H9 (cell line): ENCODE data around the gene THBS2. TPM values are rescaled to one million over a fixed set of nuclear protein-coding genes. Genes with fewer than 3 reads are reported as not detected.

Source experiments
- DNase-seq: peaks from one replicate; pipeline ENCODE4 v3.0.0-alpha.2; 2017
- H2AFZ ChIP-seq: one replicate; pipeline ENCODE4 v1.6.1; 2013; ENCODE audit warnings: mild to moderate bottlenecking, low read length, control low read depth, moderate library complexity
- H2AK5ac ChIP-seq: 2 replicates; pipeline ENCODE4 v1.6.1; 2013; ENCODE audit warnings: low read length, control low read depth, mixed read lengths; ENCODE audit not compliant: insufficient read length
- H2BK120ac ChIP-seq: one replicate; pipeline ENCODE4 v1.6.1; 2013; ENCODE audit warnings: low read depth, mild to moderate bottlenecking, low read length, control low read depth, inconsistent platforms; ENCODE audit not compliant: poor library complexity, severe bottlenecking
- H2BK12ac ChIP-seq: 2 replicates; pipeline ENCODE4 v1.6.1; 2013; ENCODE audit warnings: low read length, control low read depth, mixed read lengths, low read depth; ENCODE audit not compliant: insufficient read length
- H2BK15ac ChIP-seq: 2 replicates; pipeline ENCODE4 v1.6.1; 2013; ENCODE audit warnings: low read depth, low read length, control low read depth
- H2BK20ac ChIP-seq: one replicate; pipeline ENCODE4 v1.6.1; 2013; ENCODE audit warnings: low read depth, mild to moderate bottlenecking, low read length, control low read depth, inconsistent platforms; ENCODE audit not compliant: poor library complexity, severe bottlenecking
- H2BK5ac ChIP-seq: 2 replicates; pipeline ENCODE4 v1.6.1; 2013; ENCODE audit warnings: low read length, control low read depth, mixed read lengths; ENCODE audit not compliant: insufficient read length
- H3K14ac ChIP-seq: 2 replicates; pipeline ENCODE4 v1.6.1; 2013; ENCODE audit warnings: low read length, control low read depth; ENCODE audit not compliant: insufficient read depth
- H3K18ac ChIP-seq: 2 replicates; pipeline ENCODE4 v1.6.1; 2013; ENCODE audit warnings: low read depth, mild to moderate bottlenecking, mixed read lengths, low read length, control low read depth; ENCODE audit not compliant: insufficient read length
- H3K23ac ChIP-seq: 2 replicates; pipeline ENCODE4 v1.6.1; 2013; ENCODE audit warnings: low read length, control low read depth, mixed read lengths, low read depth; ENCODE audit not compliant: insufficient read length
- H3K23me2 ChIP-seq: 2 replicates; pipeline ENCODE4 v1.6.1; 2013; ENCODE audit warnings: low read depth, mild to moderate bottlenecking, mixed read lengths, low read length, control low read depth; ENCODE audit not compliant: insufficient read length, poor library complexity, severe bottlenecking
- H3K27ac ChIP-seq: 2 replicates; pipeline ENCODE4 v1.5.1; 2013; ENCODE audit warnings: low read length, control low read depth, mixed read lengths, low read depth; ENCODE audit not compliant: insufficient read length
- H3K27me3 ChIP-seq: 2 replicates; pipeline ENCODE4 v1.6.1; 2013; ENCODE audit warnings: low read length, control low read depth, inconsistent platforms; ENCODE audit not compliant: insufficient read depth
- H3K4ac ChIP-seq: 2 replicates; pipeline ENCODE4 v1.6.1; 2013; ENCODE audit warnings: low read depth, mild to moderate bottlenecking, control low read depth, inconsistent platforms, low read length, moderate library complexity
- H3K4me1 ChIP-seq: 2 replicates; pipeline ENCODE4 v1.6.1; 2013; ENCODE audit warnings: low read length, control low read depth, inconsistent platforms; ENCODE audit not compliant: insufficient read depth
- H3K4me2 ChIP-seq: 2 replicates; pipeline ENCODE4 v1.6.1; 2013; ENCODE audit warnings: low read length, control low read depth, mixed read lengths; ENCODE audit not compliant: insufficient read length, insufficient read depth
- H3K56ac ChIP-seq: 2 replicates; pipeline ENCODE4 v1.6.1; 2013; ENCODE audit warnings: low read depth, mild to moderate bottlenecking, mixed read lengths, low read length, control low read depth; ENCODE audit not compliant: insufficient read length
- H3K79me1 ChIP-seq: 2 replicates; pipeline ENCODE4 v1.6.1; 2013; ENCODE audit warnings: low read depth, mild to moderate bottlenecking, moderate library complexity, low read length, control low read depth, inconsistent platforms; ENCODE audit not compliant: insufficient read depth, poor library complexity, severe bottlenecking
- H3K79me2 ChIP-seq: 2 replicates; pipeline ENCODE4 v1.6.1; 2013; ENCODE audit warnings: low read length, control low read depth, inconsistent platforms; ENCODE audit not compliant: insufficient read depth
- H3K9ac ChIP-seq: 2 replicates; pipeline ENCODE4 v1.6.1; 2013; ENCODE audit warnings: low read length, control low read depth, mixed read lengths; ENCODE audit not compliant: insufficient read length; ENCODE audit errors: extremely low read depth
- H3K9me3 ChIP-seq: one replicate; pipeline ENCODE4 v1.6.1; 2013; ENCODE audit warnings: low read depth, low read length, inconsistent platforms; ENCODE audit not compliant: control insufficient read depth
- H3T11ph ChIP-seq: one replicate; pipeline ENCODE4 v1.6.1; 2013; ENCODE audit warnings: mild to moderate bottlenecking, low read length, control low read depth, inconsistent platforms
- H4K20me1 ChIP-seq: one replicate; pipeline ENCODE4 v1.6.1; 2013; ENCODE audit not compliant: control insufficient read depth, insufficient read length, insufficient read depth
- H4K5ac ChIP-seq: 2 replicates; pipeline ENCODE4 v1.6.1; 2013; ENCODE audit warnings: low read depth, mild to moderate bottlenecking, mixed read lengths, low read length, control low read depth; ENCODE audit not compliant: insufficient read length
- H4K8ac ChIP-seq: replicated peaks from 2 replicates; pipeline ENCODE4 v1.6.1; 2013; ENCODE audit warnings: low read length, control low read depth, mixed read lengths, low read depth; ENCODE audit not compliant: insufficient read length
- H4K91ac ChIP-seq: 2 replicates; pipeline ENCODE4 v1.6.1; 2013; ENCODE audit warnings: low read depth, mild to moderate bottlenecking, moderate library complexity, mixed read lengths, low read length, control low read depth; ENCODE audit not compliant: insufficient read length
- H3K27ac Mint-ChIP-seq, 3 experiments: 2 replicates in 2 of 3; 3 replicates in 1 of 3; pipeline ENCODE4 v1.8.0; 2020 to 2021; ENCODE audit warnings: mixed read lengths in 3 of 3, mild to moderate bottlenecking in 1 of 3, moderate library complexity in 1 of 3
- H3K27me3 Mint-ChIP-seq: 2 replicates; pipeline ENCODE4 v1.8.0; 2021; ENCODE audit warnings: low read depth, mild to moderate bottlenecking, moderate library complexity, mixed read lengths
- H3K36me3 Mint-ChIP-seq, 3 experiments: 2 replicates in 2 of 3; 3 replicates in 1 of 3; pipeline ENCODE4 v1.8.0; 2020 to 2021; ENCODE audit warnings: low read depth in 3 of 3, mixed read lengths in 3 of 3; ENCODE audit not compliant: insufficient read depth in 1 of 3
- H3K4me1 Mint-ChIP-seq, 2 experiments: 2 replicates each; pipeline ENCODE4 v1.8.0; 2020; ENCODE audit warnings: mixed read lengths in 2 of 2
- H3K4me3 Mint-ChIP-seq, 2 experiments: 2 replicates in 1 of 2; 3 replicates in 1 of 2; pipeline ENCODE4 v1.8.0; 2020 to 2021; ENCODE audit warnings: mild to moderate bottlenecking in 2 of 2, mixed read lengths in 2 of 2, moderate library complexity in 1 of 2
- H3K9me3 Mint-ChIP-seq, 2 experiments: 2 replicates in 1 of 2; 3 replicates in 1 of 2; pipeline ENCODE4 v1.8.0; 2020; ENCODE audit warnings: mild to moderate bottlenecking in 2 of 2, mixed read lengths in 2 of 2, moderate library complexity in 1 of 2
- WGBS: extraction: QIAGEN DNeasy Blood & Tissue Kit; methylation state at CpG from one replicate; pipeline ENCODE4 v1.1.7; 2013; ENCODE audit warnings: missing lambda C conversion rate, low lambda C conversion rate, mixed read lengths; ENCODE audit not compliant: insufficient read length; ENCODE audit errors: extremely low coverage; 5-methylcytosine and 5-hydroxymethylcytosine counted together
- total RNA-seq: library from RNA; stranded (reverse); gene quantifications from 2 replicates; pipeline ENCODE4 v1.2.1, GENCODE V29; 2021
- TF ChIP-seq, protein P1 (sequence below): fragments of 200-600 bp; sonication (generic); conservative IDR thresholded peaks from 3 replicates; pipeline ENCODE4 v1.8.0; 2021; ENCODE audit warnings: antibody characterized with exemption, mild to moderate bottlenecking

Gene THBS2
- total RNA-seq, 1 experiment from 2014 or later, result 14.7 TPM

DNA sequence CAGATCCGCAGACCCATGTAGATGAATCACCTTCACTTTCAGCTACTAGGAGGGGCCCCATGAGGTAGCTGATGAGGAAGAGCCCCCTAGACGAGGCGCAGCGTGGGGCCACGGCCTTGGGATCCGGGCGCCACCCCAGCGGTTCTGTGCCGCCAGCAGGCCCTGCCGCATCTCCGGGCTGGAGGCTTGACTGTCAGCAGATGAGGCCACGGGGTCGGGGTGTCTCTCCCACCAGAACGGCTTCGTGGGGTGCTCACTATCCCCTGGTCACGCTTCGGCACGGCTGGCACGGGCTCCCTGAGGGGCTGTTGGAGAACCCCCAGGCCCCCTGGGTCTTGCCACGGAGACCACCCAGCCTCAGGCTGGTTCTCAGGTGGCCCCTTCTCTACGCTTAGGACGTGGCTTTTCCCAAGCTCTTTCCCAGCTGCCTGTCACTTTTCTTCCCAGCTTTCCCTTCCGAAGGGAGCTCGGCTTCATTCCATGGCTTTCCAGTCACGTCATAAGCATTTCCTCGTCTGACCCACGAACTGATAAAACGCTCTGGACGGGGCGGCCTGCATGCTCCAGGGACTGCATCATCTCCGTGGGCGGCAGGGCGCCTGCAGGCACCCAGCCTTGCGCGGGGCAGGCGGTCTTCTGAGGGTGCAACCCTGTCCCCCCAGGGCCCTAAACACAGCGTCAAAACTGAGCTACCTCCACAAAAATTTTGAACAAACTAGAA lies 85.9 kb downstream of the THBS2 start:
- Histone ChIP-seq H3K27me3 (no peaks in the 10 kb centered on the region), H3K14ac (no peak overlapping the region), H4K91ac (no peak overlapping the region), H4K20me1 (peaks cover 2% of the 10 kb centered on the region), H2BK20ac (no peak overlapping the region), H3K23me2 (no peaks in the 10 kb centered on the region), H2AK5ac (no peak overlapping the region), H3K23ac (no peak overlapping the region), H3T11ph (no peak overlapping the region), H3K18ac (no peak overlapping the region), H3K79me1 (no peaks in the 10 kb centered on the region), H2BK120ac (no peak overlapping the region), H3K9ac (no peak overlapping the region), H3K9me3 (no peaks in the 10 kb centered on the region), H2BK12ac (no peak overlapping the region), H2BK15ac (no peak overlapping the region), H3K56ac (no peak overlapping the region), H2BK5ac (no peak overlapping the region), H2AFZ (no peak overlapping the region), H3K27ac (no peak overlapping the region), H3K79me2 (no peaks in the 10 kb centered on the region), H4K8ac (no peak overlapping the region), H4K5ac (no peak overlapping the region), H3K4ac (no peak overlapping the region), H3K4me1 (no peaks in the 10 kb centered on the region), H3K4me2 (no peak overlapping the region)
- Mint-ChIP-seq H3K9me3 (peaks cover 7 to 14% of the 10 kb centered on the region in 2 experiments; a peak in 2 of 5 replicates), H3K36me3 (peaks cover 0 to 5% (median 0%) of the 10 kb centered on the region in 3 experiments; a peak in 2 of 7 replicates), H3K27ac (no peak overlapping the region), H3K27me3 (peaks cover 4% of the 10 kb centered on the region), H3K4me3 (no peak overlapping the region), H3K4me1 (no peaks in the 10 kb centered on the region)
- no peak for DNase-seq
- WGBS, result no CpG with 5 or more reads among the region's 37 CpGs
- TF ChIP-seq, protein P1, sequence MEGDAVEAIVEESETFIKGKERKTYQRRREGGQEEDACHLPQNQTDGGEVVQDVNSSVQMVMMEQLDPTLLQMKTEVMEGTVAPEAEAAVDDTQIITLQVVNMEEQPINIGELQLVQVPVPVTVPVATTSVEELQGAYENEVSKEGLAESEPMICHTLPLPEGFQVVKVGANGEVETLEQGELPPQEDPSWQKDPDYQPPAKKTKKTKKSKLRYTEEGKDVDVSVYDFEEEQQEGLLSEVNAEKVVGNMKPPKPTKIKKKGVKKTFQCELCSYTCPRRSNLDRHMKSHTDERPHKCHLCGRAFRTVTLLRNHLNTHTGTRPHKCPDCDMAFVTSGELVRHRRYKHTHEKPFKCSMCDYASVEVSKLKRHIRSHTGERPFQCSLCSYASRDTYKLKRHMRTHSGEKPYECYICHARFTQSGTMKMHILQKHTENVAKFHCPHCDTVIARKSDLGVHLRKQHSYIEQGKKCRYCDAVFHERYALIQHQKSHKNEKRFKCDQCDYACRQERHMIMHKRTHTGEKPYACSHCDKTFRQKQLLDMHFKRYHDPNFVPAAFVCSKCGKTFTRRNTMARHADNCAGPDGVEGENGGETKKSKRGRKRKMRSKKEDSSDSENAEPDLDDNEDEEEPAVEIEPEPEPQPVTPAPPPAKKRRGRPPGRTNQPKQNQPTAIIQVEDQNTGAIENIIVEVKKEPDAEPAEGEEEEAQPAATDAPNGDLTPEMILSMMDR, result no peak
